Measurements from ENCODE around the gene NEURL2.
"Not testable (repeated sequence)": the region's sequence is repeated elsewhere in the genome, so short reads cannot be mapped to it uniquely, and the experiment has no call there.

Gene NEURL2

GRCh38 chr20:45898285-45898684, 7.3 kb upstream of the NEURL2 start:
- DNase-seq, result no peak

GRCh38 chr20:45897692-45898091, 6.7 kb upstream of the NEURL2 start:
- DNase-seq, result no peak

GRCh38 chr20:45897289-45897688, 6.3 kb upstream of the NEURL2 start:
- no peak for DNase-seq

- no peak for DNase-seq
These were observed 5.7 kb upstream of the NEURL2 start for GRCh38 chr20:45896641-45897161.

GRCh38 chr20:45894797-45895196, 3.8 kb upstream of the NEURL2 start:
- no peak for DNase-seq

GRCh38 chr20:45893831-45894230, 2.8 kb upstream of the NEURL2 start:
- no peak for DNase-seq

- DNase-seq, result no peak
These were observed 2.0 kb upstream of the NEURL2 start for GRCh38 chr20:45892828-45893500.

GRCh38 chr20:45892049-45892825, 1.2 kb upstream of the NEURL2 start:
- no peak for DNase-seq

- DNase-seq, result peak; percentile 54 to 89
These were observed 677 bp downstream of the NEURL2 start for GRCh38 chr20:45890077-45890984.

GRCh38 chr20:45888681-45889080, 2.3 kb downstream of the NEURL2 start:
- no peak for DNase-seq

GRCh38 chr20:45887346-45887715, 3.7 kb downstream of the NEURL2 start, which contains the start of gene SPATA25:
Gene SPATA25 (minus strand): TSS chr20:45887622. CDS start chr20:45887590, 32 bp downstream.
- no peak for DNase-seq

GRCh38 chr20:45886590-45887345, 4.2 kb downstream of the NEURL2 start:
- no peak for DNase-seq

- DNase-seq, result no peak
These were observed 7.9 kb downstream of the NEURL2 start for GRCh38 chr20:45883100-45883469.

GRCh38 chr20:45882469-45883099, 8.4 kb downstream of the NEURL2 start:
- DNase-seq, result no peak

GRCh38 chr20:45880988-45881788, 9.8 kb downstream of the NEURL2 start, which contains the start of gene ZSWIM1:
Gene ZSWIM1 (plus strand): TSS chr20:45881227. CDS start chr20:45882593, 1,366 bp downstream.
- peak; percentile 99 for DNase-seq

- no peak for DNase-seq
These were observed 12.8 kb downstream of the NEURL2 start for GRCh38 chr20:45878076-45878761.

GRCh38 chr20:45874576-45874975, 16.4 kb downstream of the NEURL2 start:
- DNase-seq, result no peak

GRCh38 chr20:45874104-45874481, 16.9 kb downstream of the NEURL2 start:
- DNase-seq, result not testable (repeated sequence)

- DNase-seq, result no peak
These were observed 17.5 kb downstream of the NEURL2 start for GRCh38 chr20:45873409-45874103.

- DNase-seq, result no peak
These were observed 18.4 kb downstream of the NEURL2 start for GRCh38 chr20:45872626-45873025.

Data from NCI-H526 (cell line).